Thyroid gland (tissue), 4 donors: ENCODE results near the gene PRKCQ. TPM values are rescaled to one million over a fixed set of nuclear protein-coding genes. Genes with fewer than 3 reads are reported as not detected.

Experiments used
- DNase-seq, 2 donors: peaks; one replicate each; pipeline ENCODE4 v3.0.0-alpha.2; 2019
- H3K27ac ChIP-seq, 3 donors: fragments of 200-600 bp; sonication (generic); 1 replicate in 2 of 3; 2 replicates in 1 of 3; pipeline ENCODE4 v1.5.1; 2016 to 2019; ENCODE audit warnings: mild to moderate bottlenecking in 1 of 3, moderate library complexity in 1 of 3
- H3K27me3 ChIP-seq: fragments of 200-600 bp; sonication (generic); one replicate; pipeline ENCODE4 v1.5.1; 2019
- H3K36me3 ChIP-seq, 2 donors: fragments of 200-600 bp; sonication (generic); one replicate each; pipeline ENCODE4 v1.5.1; 2016 to 2019
- H3K4me1 ChIP-seq, 2 donors: fragments of 200-600 bp; sonication (generic); one replicate each; pipeline ENCODE4 v1.5.1; 2017 to 2019
- H3K4me3 ChIP-seq, 3 donors: fragments of 200-600 bp; sonication (generic); replicated peaks in 1 of 3; 1 replicate in 2 of 3; 2 replicates in 1 of 3; pipeline ENCODE4 v1.5.1; 2016; ENCODE audit warnings: mild to moderate bottlenecking in 1 of 3
- H3K9me3 ChIP-seq: fragments of 200-600 bp; sonication (generic); one replicate; pipeline ENCODE4 v1.5.1; 2017
- CTCF ChIP-seq, 6 experiments: fragments of 200-600 bp in 3 of 6; fragments of 450-650 bp in 3 of 6; sonication (generic) in 3 of 6; IDR thresholded peaks; one replicate each; pipeline ENCODE4 v1.5.1; 2016 to 2019; ENCODE audit warnings: antibody characterized with exemption in 6 of 6, mild to moderate bottlenecking in 2 of 6, inconsistent platforms in 1 of 6, moderate library complexity in 1 of 6
- POLR2A ChIP-seq, 2 donors: fragments of 450-650 bp; IDR thresholded peaks; one replicate each; pipeline ENCODE4 v1.6.1; 2017; ENCODE audit warnings: antibody characterized with exemption in 2 of 2, mild to moderate bottlenecking in 2 of 2, moderate library complexity in 1 of 2
- WGBS, 2 donors: methylation state at CpG; one replicate each; pipeline ENCODE4 v1.1.5; 2017; 5-methylcytosine and 5-hydroxymethylcytosine counted together
- intact Hi-C: fragments of 100-400 bp; cut with DNase I; formaldehyde crosslinking; loops from one replicate; pipeline ENCODE4 v1.15.1; 2023
- total RNA-seq, 4 donors: library from RNA; depleted of rRNA; stranded (reverse); fragments of >200 nt; gene quantifications; one replicate each; pipeline ENCODE4 v1.2.3, GENCODE V29; 2016

PRKCQ gene
- total RNA-seq, 4 donors from 2014 or later = 24.2 to 45.7 (median 34.5) TPM

- Histone ChIP-seq H3K4me1 (no peaks in the 10 kb centered on the region), H3K27ac (no peak overlapping the region), H3K36me3 (no peaks in the 10 kb centered on the region), H3K4me3 (no peak overlapping the region), H3K9me3 (no peaks in the 10 kb centered on the region), H3K27me3 (no peaks in the 10 kb centered on the region)
- no peak for TF ChIP-seq POLR2A (IDR thresholded peaks at IDR 0.05)
- no peak for TF ChIP-seq CTCF (IDR thresholded peaks at IDR 0.05)
- WGBS, 2 donors = 96% methylated on average over 6 of the region's 6 CpGs
- intact Hi-C loops = no loop called here
- no peak for DNase-seq
These were observed 57.8 kb downstream of the PRKCQ start for GRCh38 chr10:6522230-6522629.

GRCh38 chr10:6520138-6520537 lies 59.9 kb downstream of the PRKCQ start:
- 85 to 87% methylated on average over 10 of the region's 10 CpGs for WGBS, 2 donors
- Histone ChIP-seq H3K9me3 (no peaks in the 10 kb centered on the region), H3K27ac (no peak overlapping the region), H3K4me1 (no peaks in the 10 kb centered on the region), H3K27me3 (no peaks in the 10 kb centered on the region), H3K36me3 (no peaks in the 10 kb centered on the region), H3K4me3 (no peak overlapping the region)
- DNase-seq = no peak
- intact Hi-C loops = no loop called here
- TF ChIP-seq CTCF (IDR thresholded peaks at IDR 0.05) (no peak), POLR2A (IDR thresholded peaks at IDR 0.05) (no peak)

- H3K36me3 ChIP-seq = no peaks in the 10 kb centered on the region
- WGBS, 2 donors = 73 to 81% methylated on average over 5 of the region's 5 CpGs
These were observed 61.2 kb downstream of the PRKCQ start for GRCh38 chr10:6518791-6519429.

GRCh38 chr10:6516929-6517284 lies 63.2 kb downstream of the PRKCQ start:
- no peak overlapping the region for H3K4me3 ChIP-seq
- no peak for DNase-seq
- TF ChIP-seq POLR2A (IDR thresholded peaks at IDR 0.05) (no peak), CTCF (IDR thresholded peaks at IDR 0.05) (peak in 1 of 6 experiments; percentile 8)
- no peaks in the 10 kb centered on the region for H3K4me1 ChIP-seq
- WGBS, 2 donors = 69 to 72% methylated on average over 5 of the region's 5 CpGs
- no peaks in the 10 kb centered on the region for H3K27me3 ChIP-seq
- H3K27ac ChIP-seq = no peak overlapping the region
- intact Hi-C loops = loop anchor here (10.0 kb wide), 2 partner anchors 48 to 128 kb away; no protein-coding TSS in a partner anchor
- H3K9me3 ChIP-seq = no peaks in the 10 kb centered on the region
- no peaks in the 10 kb centered on the region for H3K36me3 ChIP-seq

More at GRCh38 chr10:6518791-6519429, 61.2 kb downstream of the PRKCQ start:
- TF ChIP-seq CTCF (IDR thresholded peaks at IDR 0.05) (no peak), POLR2A (IDR thresholded peaks at IDR 0.05) (no peak)
- Histone ChIP-seq H3K4me3 (no peak overlapping the region), H3K4me1 (no peaks in the 10 kb centered on the region), H3K27me3 (no peaks in the 10 kb centered on the region), H3K27ac (no peak overlapping the region), H3K9me3 (no peaks in the 10 kb centered on the region)
- intact Hi-C loops = loop anchor here (10.0 kb wide), 2 partner anchors 46 to 126 kb away; no protein-coding TSS in a partner anchor
- DNase-seq = no peak

- Histone ChIP-seq H3K27me3 (no peaks in the 10 kb centered on the region), H3K27ac (no peak overlapping the region), H3K9me3 (no peaks in the 10 kb centered on the region), H3K4me3 (no peak overlapping the region), H3K36me3 (no peaks in the 10 kb centered on the region), H3K4me1 (no peaks in the 10 kb centered on the region)
- intact Hi-C loops = loop anchor here (10.0 kb wide), 2 partner anchors 48 to 128 kb away; no protein-coding TSS in a partner anchor
- 52 to 58% methylated on average over 7 of the region's 7 CpGs for WGBS, 2 donors
- peak; percentile 30 to 47 for DNase-seq
- TF ChIP-seq POLR2A (IDR thresholded peaks at IDR 0.05) (no peak), CTCF (IDR thresholded peaks at IDR 0.05) (peak in 4 of 6 experiments; percentile 15 to 44 (median 32))
These were observed 63.7 kb downstream of the PRKCQ start for GRCh38 chr10:6516281-6516928.
